Osteoblast (primary cell): Measurements from ENCODE around the gene GCNT2. TPM values are rescaled to one million over a fixed set of nuclear protein-coding genes. Genes with fewer than 3 reads are reported as not detected.

Source experiments
- DNase-seq: peaks from one replicate; pipeline ENCODE4 v3.0.0; 2011; ENCODE audit warnings: low spot score, mixed read lengths; ENCODE audit not compliant: insufficient read length; ENCODE audit errors: missing footprints
- H2AFZ ChIP-seq: 2 replicates; pipeline ENCODE4 v1.6.0; 2011; ENCODE audit warnings: mild to moderate bottlenecking, low read length
- H3K27ac ChIP-seq: 2 replicates; pipeline ENCODE4 v1.5.1; 2011; ENCODE audit warnings: mild to moderate bottlenecking, low read depth, low read length, moderate library complexity
- H3K27me3 ChIP-seq: 2 replicates; pipeline ENCODE4 v1.6.0; 2012; ENCODE audit warnings: mild to moderate bottlenecking, control low read depth, inconsistent platforms, low read length, moderate library complexity; ENCODE audit not compliant: insufficient read depth
- H3K36me3 ChIP-seq: 2 replicates; pipeline ENCODE4 v1.5.1; 2011; ENCODE audit warnings: mild to moderate bottlenecking, low read length, control low read depth, moderate library complexity; ENCODE audit not compliant: insufficient read depth
- H3K4me1 ChIP-seq: 2 replicates; pipeline ENCODE4 v1.5.1; 2011; ENCODE audit warnings: mild to moderate bottlenecking, low read length, control low read depth, moderate library complexity; ENCODE audit not compliant: insufficient read depth
- H3K4me2 ChIP-seq: 2 replicates; pipeline ENCODE4 v1.6.0; 2011; ENCODE audit warnings: mild to moderate bottlenecking, low read length; ENCODE audit not compliant: insufficient read depth
- H3K4me3 ChIP-seq: fragments of 200-600 bp; sonication (generic); 3 replicates; pipeline ENCODE4 v1.5.1; 2012; ENCODE audit warnings: mild to moderate bottlenecking, low read length, inconsistent platforms; ENCODE audit not compliant: insufficient read depth
- H3K79me2 ChIP-seq: 2 replicates; pipeline ENCODE4 v1.6.0; 2012; ENCODE audit warnings: mild to moderate bottlenecking, low read length, control low read depth, inconsistent platforms; ENCODE audit not compliant: insufficient read depth
- H3K9me3 ChIP-seq: 2 replicates; pipeline ENCODE4 v1.5.1; 2011; ENCODE audit warnings: low read depth, low read length, control low read depth
- H4K20me1 ChIP-seq: 2 replicates; pipeline ENCODE4 v1.6.0; 2012; ENCODE audit warnings: mild to moderate bottlenecking, low read length, control low read depth; ENCODE audit not compliant: insufficient read depth
- CTCF ChIP-seq: IDR thresholded peaks from 2 replicates; pipeline ENCODE4 v1.5.1; 2011; ENCODE audit warnings: mild to moderate bottlenecking, low read depth, low read length, moderate library complexity; ENCODE audit errors: extremely low read depth
- total RNA-seq: library from RNA; depleted of rRNA; stranded (reverse); fragments of >200 nt; gene quantifications from 2 replicates; pipeline ENCODE4 v1.2.3, GENCODE V29; 2012

The GCNT2 gene
- total RNA-seq, 1 donor = 0.72 TPM

- no peaks in the 10 kb centered on the region for H3K79me2 ChIP-seq
- no peak overlapping the region for H2AFZ ChIP-seq
- H3K4me2 ChIP-seq = no peak overlapping the region
Measured at GRCh38 chr6:10556992-10557391, 35.8 kb downstream of the GCNT2 start.

DNA sequence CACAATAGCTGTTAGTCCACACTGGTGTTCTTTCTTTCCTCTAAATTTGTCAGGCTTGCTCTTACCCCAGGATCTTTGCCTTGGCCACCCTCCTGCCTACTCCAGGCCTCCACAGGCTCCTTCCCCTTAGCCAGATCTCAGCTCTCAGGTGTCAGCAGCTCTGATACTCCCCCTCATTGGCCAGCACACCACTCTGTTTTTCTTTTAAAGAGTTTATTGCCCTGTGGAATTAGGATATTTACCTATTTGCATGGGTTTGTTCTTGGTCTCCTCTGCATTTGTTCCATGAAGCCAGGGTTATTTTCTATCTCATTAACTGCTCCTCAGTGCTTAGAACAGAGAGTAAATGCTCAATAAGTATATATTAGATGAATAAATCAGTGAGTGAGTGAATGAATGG, 36.8 kb downstream of the GCNT2 start:
- no peak for TF ChIP-seq CTCF

More at GRCh38 chr6:10556992-10557391, 35.8 kb downstream of the GCNT2 start:
- H3K27ac ChIP-seq = no peak overlapping the region
- no peaks in the 10 kb centered on the region for H3K36me3 ChIP-seq
- no peak for TF ChIP-seq CTCF
- no peaks in the 10 kb centered on the region for H3K9me3 ChIP-seq
- DNase-seq = no peak
- H3K27me3 ChIP-seq = no peaks in the 10 kb centered on the region
- H3K4me3 ChIP-seq = no peak overlapping the region
- H4K20me1 ChIP-seq = no peaks in the 10 kb centered on the region
- H3K4me1 ChIP-seq = peaks cover 4% of the 10 kb centered on the region

DNA sequence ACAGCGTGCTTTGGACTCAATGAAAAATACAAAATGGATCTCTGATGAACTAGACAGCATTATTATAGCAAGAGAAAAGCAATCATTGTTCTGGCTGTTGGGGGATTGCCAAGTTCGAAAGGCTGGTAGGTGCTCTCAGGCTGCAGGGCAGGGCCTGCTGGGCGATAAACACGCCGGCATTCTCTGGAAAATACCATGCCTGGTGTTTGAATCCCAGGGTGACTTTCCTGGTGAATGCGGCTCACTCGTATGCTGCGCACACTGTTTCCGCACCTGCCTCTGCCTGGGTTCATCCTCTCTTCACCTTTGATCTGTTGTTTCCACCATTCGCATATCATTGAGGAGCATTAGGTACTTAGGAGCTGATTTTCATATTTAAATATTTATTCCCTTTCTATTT, 37.4 kb downstream of the GCNT2 start:
- H3K79me2 ChIP-seq = no peaks in the 10 kb centered on the region
- H4K20me1 ChIP-seq = no peaks in the 10 kb centered on the region
- TF ChIP-seq CTCF = no peak
- no peaks in the 10 kb centered on the region for H3K27me3 ChIP-seq
- DNase-seq = no peak
- H3K36me3 ChIP-seq = no peaks in the 10 kb centered on the region
- no peak overlapping the region for H3K4me3 ChIP-seq
- H2AFZ ChIP-seq = no peak overlapping the region
- H3K9me3 ChIP-seq = no peaks in the 10 kb centered on the region
- H3K4me1 ChIP-seq = peaks cover 4% of the 10 kb centered on the region
- no peak overlapping the region for H3K27ac ChIP-seq
- H3K4me2 ChIP-seq = no peak overlapping the region

More for the DNA sequence above, 36.8 kb downstream of the GCNT2 start:
- Histone ChIP-seq H3K4me3 (no peak overlapping the region), H4K20me1 (no peaks in the 10 kb centered on the region), H2AFZ (no peak overlapping the region), H3K79me2 (no peaks in the 10 kb centered on the region), H3K4me2 (no peak overlapping the region), H3K27me3 (no peaks in the 10 kb centered on the region), H3K27ac (no peak overlapping the region), H3K9me3 (no peaks in the 10 kb centered on the region), H3K4me1 (peaks cover 4% of the 10 kb centered on the region), H3K36me3 (no peaks in the 10 kb centered on the region)
- DNase-seq = no peak

- H3K27me3 ChIP-seq = no peaks in the 10 kb centered on the region
- no peaks in the 10 kb centered on the region for H3K79me2 ChIP-seq
- no peak for DNase-seq
- no peak overlapping the region for H3K4me2 ChIP-seq
- H3K9me3 ChIP-seq = no peaks in the 10 kb centered on the region
- no peak for TF ChIP-seq CTCF
- no peaks in the 10 kb centered on the region for H3K36me3 ChIP-seq
- peaks cover 4% of the 10 kb centered on the region for H3K4me1 ChIP-seq
- H2AFZ ChIP-seq = no peak overlapping the region
- H3K4me3 ChIP-seq = no peak overlapping the region
- H3K27ac ChIP-seq = no peak overlapping the region
- no peaks in the 10 kb centered on the region for H4K20me1 ChIP-seq
Measured at GRCh38 chr6:10559522-10560152, 38.5 kb downstream of the GCNT2 start.
